Measurements from ENCODE around the gene VTI1A. TPM values are rescaled to one million over a fixed set of nuclear protein-coding genes. Genes with fewer than 3 reads are reported as not detected.

VTI1A gene
- total and polyA plus RNA-seq, 9 of the 15 experiments (the other 6 are each of a cell fraction or from before 2014, with no cell fraction given) = 9.3 to 21.4 (median 16.0) TPM

GRCh38 chr10:112782200-112782907 is 335.3 kb downstream of the VTI1A start:
- Histone ChIP-seq H4K20me1 (replicated peaks; ENCODE audit: control insufficient read depth, insufficient read depth, low read length) (no peaks in the 10 kb centered on the region), H3K4me2 (ENCODE audit: insufficient read depth, low read length) (no peak overlapping the region), H3K9ac (ENCODE audit: insufficient read depth in 1 of 2, low read depth in 2 of 2, low read length in 2 of 2) (no peak overlapping the region), H3K9me3 (replicated peaks; ENCODE audit: control insufficient read depth, insufficient read depth, low read depth, low read length) (no peaks in the 10 kb centered on the region), H3K27ac (ENCODE audit: extremely low read depth, low read depth, low read length) (no peak overlapping the region), H3K9me1 (ENCODE audit: control insufficient read depth, insufficient read depth, low read length) (no peaks in the 10 kb centered on the region), H2AFZ (ENCODE audit: low read depth, low read length) (no peak overlapping the region), H3K79me2 (ENCODE audit: control insufficient read depth, insufficient read depth, low read length) (no peaks in the 10 kb centered on the region), H3K4me3 (no peak overlapping the region), H3K36me3 (ENCODE audit: control insufficient read depth, insufficient read depth, low read length) (no peaks in the 10 kb centered on the region), H3K27me3 (ENCODE audit: control insufficient read depth in 2 of 2, insufficient read depth in 2 of 2, low read length in 2 of 2) (no peaks in the 10 kb centered on the region), H3K4me1 (replicated peaks in 1 of 2; ENCODE audit: control insufficient read depth in 2 of 2, insufficient read depth in 2 of 2, low read length in 2 of 2) (no peaks in the 10 kb centered on the region)
- intact Hi-C loops (cut with micrococcal nuclease) (no loop called here), in situ Hi-C loops (cut with MboI) (no loop called here)
- FAIRE-seq (no peak), DNase-seq (ENCODE audit: extremely low read depth in 1 of 4, low spot score in 3 of 4) (no peak), ATAC-seq (no peak)
- BruUV-seq (replicated peaks) = no TSS peak
- 74% methylated on average over 11 of the region's 18 CpGs for WGBS (ENCODE audit: insufficient coverage, low coverage, missing lambda C conversion rate)
- ChIA-PET POLR2A (interaction anchor here (0.7 to 1.1 kb wide), 2 partner anchors 16 to 119 kb away, joined by 3 read pairs; no protein-coding TSS in a partner anchor), CTCF (ENCODE audit: low intra/inter-chr PET ratio) (no interaction called here)
- no peak for TF ChIP-seq ADNP (tag; IDR thresholded peaks at IDR 0.05)
- TF ChIP-seq ZNF407 (IDR thresholded peaks at IDR 0.05; ENCODE audit: low read depth) = no peak
- no peak for TF ChIP-seq NFXL1 (CRISPR knock-in tag; IDR thresholded peaks at IDR 0.05)
- no peak for TF ChIP-seq POLR2G (IDR thresholded peaks at IDR 0.05; ENCODE audit: low read depth, low read length)
- no peak for TF ChIP-seq GATAD2B (IDR thresholded peaks at IDR 0.05; ENCODE audit: borderline replicate concordance)
- no peak for TF ChIP-seq ZNF224 (CRISPR knock-in tag; IDR thresholded peaks at IDR 0.05)
- TF ChIP-seq TAF7 (tag; IDR thresholded peaks at IDR 0.05) = no peak
- TF ChIP-seq CEBPB (tag; IDR thresholded peaks at IDR 0.05) = no peak
- TF ChIP-seq PML (IDR thresholded peaks at IDR 0.05; ENCODE audit: low read length) = no peak
- TF ChIP-seq USF1 (CRISPR knock-in tag; IDR thresholded peaks at IDR 0.05) = no peak
- no peak for TF ChIP-seq FOS (IDR thresholded peaks at IDR 0.05; ENCODE audit: extremely low read depth, insufficient read length)
- no peak for TF ChIP-seq SRF (CRISPR knock-in tag; IDR thresholded peaks at IDR 0.05)
- no peak for TF ChIP-seq ZNF212 (CRISPR knock-in tag; IDR thresholded peaks at IDR 0.05)
- TF ChIP-seq ZNF354B (CRISPR knock-in tag; IDR thresholded peaks at IDR 0.05) = no peak
- no peak for TF ChIP-seq SMARCA5 (IDR thresholded peaks at IDR 0.05)
- TF ChIP-seq NR2F6 (CRISPR knock-in tag; IDR thresholded peaks at IDR 0.05) = no peak
- no peak for TF ChIP-seq RFX1 (IDR thresholded peaks at IDR 0.05)

Data from K562 (cell line).